CD4-positive, alpha-beta memory T cell (primary cell): ENCODE data around the gene TAF4B. TPM values are rescaled to one million over a fixed set of nuclear protein-coding genes. Genes with fewer than 3 reads are reported as not detected.
A peak's percentile ranks its signal among the peaks of the same experiment; 100 is the strongest.

Source experiments
- CTCF ChIA-PET: fragments of 350-600 bp; sonication (Branson Sonifier 250); formaldehyde crosslinking; loops from one replicate; lab custom pipeline; 2021; ENCODE audit warnings: inconsistent platforms; ENCODE audit not compliant: partially characterized antibody; lab: Charles Lee
- POLR2A ChIA-PET: fragments of 350-600 bp; sonication (Branson Sonifier 250); formaldehyde crosslinking; loops from one replicate; lab custom pipeline; 2021; ENCODE audit not compliant: partially characterized antibody; lab: Charles Lee
- DNase-seq, 5 donors: peaks; one replicate each; pipeline versions ENCODE4 v3.0.0 to v3.0.0-alpha.2; 2020 to 2022; ENCODE audit warnings: mixed read lengths in 1 of 5
- H3K27ac ChIP-seq: one replicate; pipeline ENCODE4 v1.7.0; 2013; ENCODE audit warnings: low read depth, low read length
- H3K27me3 ChIP-seq: 2 replicates; pipeline ENCODE4 v1.7.0; 2013; ENCODE audit warnings: mild to moderate bottlenecking, low read length, moderate library complexity; ENCODE audit not compliant: insufficient read depth
- H3K36me3 ChIP-seq: 2 replicates; pipeline ENCODE4 v1.7.0; 2013; ENCODE audit warnings: mild to moderate bottlenecking, low read length, moderate library complexity; ENCODE audit not compliant: insufficient read depth
- H3K4me1 ChIP-seq: 2 replicates; pipeline ENCODE4 v1.7.0; 2013; ENCODE audit warnings: mild to moderate bottlenecking, low read length, moderate library complexity; ENCODE audit not compliant: insufficient read depth
- H3K4me3 ChIP-seq, 2 donors: one replicate each; pipeline ENCODE4 v1.7.0; 2013; ENCODE audit warnings: low read length in 2 of 2, mild to moderate bottlenecking in 1 of 2
- H3K9me3 ChIP-seq, 2 donors: one replicate each; pipeline ENCODE4 v1.7.0; 2013; ENCODE audit warnings: low read length in 2 of 2, control low read depth in 1 of 2; ENCODE audit not compliant: control insufficient read depth in 1 of 2
- H3K27ac Mint-ChIP-seq, 7 donors: one replicate each; pipeline ENCODE4 v1.8.0; 2020 to 2021; ENCODE audit warnings: mixed read lengths in 7 of 7, mild to moderate bottlenecking in 6 of 7, inconsistent platforms in 3 of 7, moderate library complexity in 3 of 7
- H3K27me3 Mint-ChIP-seq, 2 donors: one replicate each; pipeline ENCODE4 v1.8.0; 2020 to 2021; ENCODE audit warnings: mixed read lengths in 2 of 2
- H3K36me3 Mint-ChIP-seq, 2 donors: one replicate each; pipeline ENCODE4 v1.8.0; 2020 to 2021; ENCODE audit warnings: mixed read lengths in 2 of 2, inconsistent platforms in 1 of 2, mild to moderate bottlenecking in 1 of 2
- H3K4me1 Mint-ChIP-seq, 4 donors: one replicate each; pipeline ENCODE4 v1.8.0; 2020 to 2021; ENCODE audit warnings: mixed read lengths in 4 of 4, mild to moderate bottlenecking in 1 of 4
- H3K4me3 Mint-ChIP-seq, 8 donors: one replicate each; pipeline ENCODE4 v1.8.0; 2020 to 2021; ENCODE audit warnings: mixed read lengths in 8 of 8, mild to moderate bottlenecking in 7 of 8, moderate library complexity in 6 of 8, inconsistent platforms in 3 of 8
- H3K9me3 Mint-ChIP-seq, 8 donors: one replicate each; pipeline ENCODE4 v1.8.0; 2020 to 2021; ENCODE audit warnings: mixed read lengths in 8 of 8, mild to moderate bottlenecking in 5 of 8, inconsistent platforms in 3 of 8, moderate library complexity in 1 of 8
- intact Hi-C: fragments of 100-400 bp; cut with micrococcal nuclease; formaldehyde crosslinking; loops from one replicate; pipeline ENCODE4 v1.15.1; 2023
- polyA plus RNA-seq, 2 donors: library from polyadenylated mRNA; unstranded; fragments of 300-500 nt; fragmentation: Illumina TruSeq; gene quantifications; one replicate each; pipeline ENCODE4 v1.2.3, GENCODE V29; 2021
- total RNA-seq, 2 experiments: library from RNA; stranded (reverse); gene quantifications; one replicate each; pipeline ENCODE4 v1.2.3, GENCODE V29; 2021

The TAF4B gene
- total and polyA plus RNA-seq, 4 experiments from 2014 or later: 4.9 to 8.1 (median 7.0) TPM

- Mint-ChIP-seq H3K36me3 (peaks cover 37 to 47% of the 10 kb centered on the region in 2 donors), H3K9me3 (peaks cover 0 to 6% (median 0%) of the 10 kb centered on the region in 8 donors), H3K4me3 (no peak overlapping the region), H3K27ac (no peak overlapping the region), H3K27me3 (no peaks in the 10 kb centered on the region), H3K4me1 (no peaks in the 10 kb centered on the region)
- CTCF ChIA-PET: no interaction called here
- Histone ChIP-seq H3K36me3 (no peaks in the 10 kb centered on the region), H3K4me1 (no peaks in the 10 kb centered on the region), H3K4me3 (no peak overlapping the region), H3K27ac (no peak overlapping the region), H3K27me3 (no peaks in the 10 kb centered on the region), H3K9me3 (no peaks in the 10 kb centered on the region)
- intact Hi-C loops: no loop called here
- DNase-seq: no peak
- POLR2A ChIA-PET: no interaction called here
Measured at GRCh38 chr18:26277374-26277773, 51.1 kb downstream of the TAF4B start.

- intact Hi-C loops: no loop called here
- Mint-ChIP-seq H3K36me3 (peaks cover 44 to 48% of the 10 kb centered on the region in 2 donors), H3K9me3 (peaks cover 0 to 6% (median 0%) of the 10 kb centered on the region in 8 donors), H3K4me3 (no peak overlapping the region), H3K4me1 (peaks cover 0 to 2% (median 0%) of the 10 kb centered on the region in 4 donors), H3K27ac (peak overlapping the region in 1 of 7 donors; percentile 42), H3K27me3 (no peaks in the 10 kb centered on the region)
- Histone ChIP-seq H3K4me3 (no peak overlapping the region), H3K4me1 (no peaks in the 10 kb centered on the region), H3K27ac (no peak overlapping the region), H3K9me3 (no peaks in the 10 kb centered on the region), H3K27me3 (no peaks in the 10 kb centered on the region), H3K36me3 (no peaks in the 10 kb centered on the region)
- POLR2A ChIA-PET: no interaction called here
- DNase-seq: no peak
- CTCF ChIA-PET: no interaction called here
Measured at GRCh38 chr18:26279428-26279827, 53.2 kb downstream of the TAF4B start.

- Histone ChIP-seq H3K36me3 (peaks cover 6% of the 10 kb centered on the region), H3K27me3 (no peaks in the 10 kb centered on the region), H3K4me1 (no peaks in the 10 kb centered on the region), H3K4me3 (no peak overlapping the region), H3K9me3 (no peaks in the 10 kb centered on the region), H3K27ac (no peak overlapping the region)
- H3K4me3 Mint-ChIP-seq: no peak overlapping the region
- no peaks in the 10 kb centered on the region for H3K27me3 Mint-ChIP-seq
- peaks cover 39 to 42% of the 10 kb centered on the region in 2 donors for H3K36me3 Mint-ChIP-seq
- ChIA-PET POLR2A (no interaction called here), CTCF (no interaction called here)
- H3K9me3 Mint-ChIP-seq: no peaks in the 10 kb centered on the region
- peaks cover 0 to 4% (median 3%) of the 10 kb centered on the region in 4 donors for H3K4me1 Mint-ChIP-seq
- intact Hi-C loops: no loop called here
- no peak for DNase-seq
- H3K27ac Mint-ChIP-seq: no peak overlapping the region
Measured at GRCh38 chr18:26286008-26286407, 59.8 kb downstream of the TAF4B start.

- Mint-ChIP-seq H3K27ac (no peak overlapping the region), H3K4me1 (peaks cover 0 to 4% (median 3%) of the 10 kb centered on the region in 4 donors)
- POLR2A ChIA-PET: no interaction called here
Measured at GRCh38 chr18:26287644-26288043, 61.4 kb downstream of the TAF4B start.

GRCh38 chr18:26290385-26290784, 64.1 kb downstream of the TAF4B start:
- H3K27ac Mint-ChIP-seq: peak overlapping the region in 1 of 7 donors; percentile 16

More at GRCh38 chr18:26287644-26288043, 61.4 kb downstream of the TAF4B start:
- no peak overlapping the region for H3K27ac ChIP-seq
- Mint-ChIP-seq H3K9me3 (no peaks in the 10 kb centered on the region), H3K36me3 (peaks cover 38 to 42% of the 10 kb centered on the region in 2 donors), H3K4me3 (no peak overlapping the region), H3K27me3 (no peaks in the 10 kb centered on the region)
- H3K4me3 ChIP-seq: no peak overlapping the region
- no peak for DNase-seq
- H3K9me3 ChIP-seq: no peaks in the 10 kb centered on the region
- CTCF ChIA-PET: no interaction called here
- peaks cover 6% of the 10 kb centered on the region for H3K36me3 ChIP-seq
- intact Hi-C loops: no loop called here
- no peaks in the 10 kb centered on the region for H3K27me3 ChIP-seq
- H3K4me1 ChIP-seq: no peaks in the 10 kb centered on the region

GRCh38 chr18:26293982-26294381, 67.7 kb downstream of the TAF4B start:
- Mint-ChIP-seq H3K4me1 (peaks cover 0 to 6% (median 3%) of the 10 kb centered on the region in 4 donors), H3K4me3 (no peak overlapping the region), H3K27me3 (no peaks in the 10 kb centered on the region), H3K36me3 (peaks cover 21 to 36% of the 10 kb centered on the region in 2 donors), H3K9me3 (peaks cover 0 to 2% (median 0%) of the 10 kb centered on the region in 8 donors), H3K27ac (no peak overlapping the region)
- H3K4me3 ChIP-seq: no peak overlapping the region
- intact Hi-C loops: no loop called here
- no peaks in the 10 kb centered on the region for H3K4me1 ChIP-seq
- no peak for DNase-seq
- ChIA-PET CTCF (no interaction called here), POLR2A (no interaction called here)
- no peak overlapping the region for H3K27ac ChIP-seq
- H3K9me3 ChIP-seq: no peaks in the 10 kb centered on the region
- no peaks in the 10 kb centered on the region for H3K27me3 ChIP-seq
- H3K36me3 ChIP-seq: no peaks in the 10 kb centered on the region

More at GRCh38 chr18:26290385-26290784, 64.1 kb downstream of the TAF4B start:
- peaks cover 0 to 4% (median 2%) of the 10 kb centered on the region in 4 donors for H3K4me1 Mint-ChIP-seq
- CTCF ChIA-PET: no interaction called here
- intact Hi-C loops: no loop called here
- no peak overlapping the region for H3K4me3 Mint-ChIP-seq
- POLR2A ChIA-PET: no interaction called here
- Histone ChIP-seq H3K27me3 (no peaks in the 10 kb centered on the region), H3K27ac (no peak overlapping the region), H3K4me1 (no peaks in the 10 kb centered on the region), H3K36me3 (peaks cover 6% of the 10 kb centered on the region), H3K9me3 (no peaks in the 10 kb centered on the region), H3K4me3 (no peak overlapping the region)
- no peak for DNase-seq
- no peaks in the 10 kb centered on the region for H3K9me3 Mint-ChIP-seq
- H3K27me3 Mint-ChIP-seq: no peaks in the 10 kb centered on the region
- peaks cover 29 to 34% of the 10 kb centered on the region in 2 donors for H3K36me3 Mint-ChIP-seq

GRCh38 chr18:26298107-26298506, 71.9 kb downstream of the TAF4B start:
- no peaks in the 10 kb centered on the region for H3K27me3 ChIP-seq
- H3K27ac ChIP-seq: no peak overlapping the region
- Mint-ChIP-seq H3K4me1 (peaks cover 0 to 3% (median 0%) of the 10 kb centered on the region in 4 donors), H3K4me3 (no peak overlapping the region), H3K36me3 (peaks cover 15 to 32% of the 10 kb centered on the region in 2 donors), H3K9me3 (peaks cover 0 to 2% (median 0%) of the 10 kb centered on the region in 8 donors), H3K27ac (peak overlapping the region in 1 of 7 donors; percentile 57), H3K27me3 (no peaks in the 10 kb centered on the region)
- intact Hi-C loops: no loop called here
- H3K4me1 ChIP-seq: no peaks in the 10 kb centered on the region
- H3K9me3 ChIP-seq: no peaks in the 10 kb centered on the region
- POLR2A ChIA-PET: interaction anchor here (0.6 kb wide), 1 partner anchor 20 kb away, joined by 3 read pairs; no protein-coding TSS in a partner anchor
- no peak overlapping the region for H3K4me3 ChIP-seq
- no peak for DNase-seq
- no peaks in the 10 kb centered on the region for H3K36me3 ChIP-seq
- CTCF ChIA-PET: no interaction called here
